H1 (cell line): Measurements from ENCODE around the gene RAD9A. TPM values are rescaled to one million over a fixed set of nuclear protein-coding genes. Genes with fewer than 3 reads are reported as not detected.

Experiments used
- CTCF ChIA-PET: fragments of 300-600 bp; sonication (Branson Sonifier 250); formaldehyde crosslinking; loops from one replicate; lab custom pipeline; 2021; ENCODE audit not compliant: partially characterized antibody; lab: Charles Lee
- POLR2A ChIA-PET: fragments of 300-600 bp; sonication (Branson Sonifier 250); formaldehyde crosslinking; loops from one replicate; lab custom pipeline; 2021; ENCODE audit warnings: inconsistent platforms; ENCODE audit not compliant: partially characterized antibody; lab: Charles Lee
- DNase-seq, 2 experiments: peaks; one replicate each; pipeline versions ENCODE4 v3.0.0 to v3.0.0-alpha.2; 2010 to 2022; ENCODE audit warnings: low spot score in 2 of 2, low read depth in 1 of 2, mixed read lengths in 1 of 2
- FAIRE-seq: peaks from 2 replicates; lab custom pipeline; 2011; peaks lifted over from hg19 to GRCh38; lab: Jason Lieb, UNC
- H2AFZ ChIP-seq: 2 replicates; pipeline ENCODE4 v1.8.1; 2012; ENCODE audit warnings: low read length, inconsistent platforms
- H2AK5ac ChIP-seq: 2 replicates; pipeline ENCODE4 v1.6.1; 2013; ENCODE audit warnings: low read depth, low read length
- H2BK120ac ChIP-seq: replicated peaks from 2 replicates; pipeline ENCODE3; 2013; ENCODE audit warnings: low read depth, low read length, inconsistent platforms
- H2BK12ac ChIP-seq: 2 replicates; pipeline ENCODE4 v1.6.1; 2013; ENCODE audit warnings: low read depth, low read length
- H2BK15ac ChIP-seq: 2 replicates; pipeline ENCODE4 v1.6.1; 2013; ENCODE audit warnings: low read length
- H2BK20ac ChIP-seq: 2 replicates; pipeline ENCODE4 v1.6.1; 2013; ENCODE audit warnings: low read length
- H2BK5ac ChIP-seq: 2 replicates; pipeline ENCODE4 v1.6.1; 2013; ENCODE audit warnings: low read depth, low read length
- H3K14ac ChIP-seq: 2 replicates; pipeline ENCODE4 v1.6.1; 2013; ENCODE audit warnings: inconsistent platforms; ENCODE audit not compliant: insufficient read length
- H3K18ac ChIP-seq: 2 replicates; pipeline ENCODE4 v1.6.1; 2013; ENCODE audit warnings: low read length; ENCODE audit errors: extremely low read depth
- H3K23ac ChIP-seq: 2 replicates; pipeline ENCODE4 v1.6.1; 2013; ENCODE audit warnings: inconsistent platforms; ENCODE audit not compliant: insufficient read length
- H3K23me2 ChIP-seq: 2 replicates; pipeline ENCODE4 v1.6.1; 2013; ENCODE audit warnings: low read depth, low read length
- H3K27ac ChIP-seq: 2 replicates; pipeline ENCODE4 v1.6.1; 2011; ENCODE audit warnings: low read depth, low read length, inconsistent platforms
- H3K27me3 ChIP-seq, 4 experiments: replicated peaks in 1 of 4; 1 replicate in 1 of 4; 2 replicates in 3 of 4; pipeline versions ENCODE4 v1.6.1 to v1.8.1; 2011 to 2013; ENCODE audit warnings: low read length in 3 of 4, mild to moderate bottlenecking in 3 of 4, inconsistent platforms in 2 of 4, mixed read lengths in 2 of 4, moderate library complexity in 1 of 4; ENCODE audit not compliant: control insufficient read depth in 3 of 4, insufficient read depth in 3 of 4; ENCODE audit errors: extremely low read depth in 1 of 4
- H3K36me3 ChIP-seq, 4 experiments: 2 replicates each; pipeline versions ENCODE4 v1.6.1 to v1.8.1; 2011 to 2013; ENCODE audit warnings: mild to moderate bottlenecking in 4 of 4, low read length in 3 of 4, moderate library complexity in 2 of 4, control low read depth in 1 of 4, inconsistent platforms in 1 of 4; ENCODE audit not compliant: insufficient read depth in 4 of 4, control insufficient read depth in 2 of 4
- H3K4ac ChIP-seq: replicated peaks from 2 replicates; pipeline ENCODE3; 2013; ENCODE audit warnings: low read length, low read depth, mixed read lengths, inconsistent platforms; ENCODE audit not compliant: insufficient read length
- H3K4me1 ChIP-seq, 4 experiments: replicated peaks in 1 of 4; 1 replicate in 1 of 4; 2 replicates in 3 of 4; pipeline versions ENCODE4 v1.6.1 to v1.8.1; 2011 to 2013; ENCODE audit warnings: low read length in 3 of 4, inconsistent platforms in 2 of 4, mixed read lengths in 1 of 4; ENCODE audit not compliant: insufficient read depth in 4 of 4, control insufficient read depth in 3 of 4
- H3K4me2 ChIP-seq, 2 experiments: 2 replicates each; pipeline versions ENCODE4 v1.6.1 to v1.8.1; 2011 to 2013; ENCODE audit warnings: low read depth in 2 of 2, low read length in 2 of 2, control low read depth in 1 of 2, inconsistent platforms in 1 of 2, mild to moderate bottlenecking in 1 of 2; ENCODE audit not compliant: insufficient read depth in 1 of 2
- H3K4me3 ChIP-seq, 4 experiments: fragments of 200-600, 300-600 bp in 1 of 4; sonication (generic), shearing (Covaris generic), sonication (Bioruptor Twin) in 1 of 4; 2 replicates each; pipeline versions ENCODE4 v1.5.1 to v1.8.1; 2011 to 2016; ENCODE audit warnings: low read length in 4 of 4, low read depth in 3 of 4, control low read depth in 2 of 4, inconsistent platforms in 2 of 4, mild to moderate bottlenecking in 2 of 4, mixed read lengths in 1 of 4, moderate library complexity in 1 of 4; ENCODE audit not compliant: insufficient read depth in 2 of 4; ENCODE audit errors: extremely low read depth in 1 of 4
- H3K56ac ChIP-seq: replicated peaks from 2 replicates; pipeline ENCODE3; 2013; ENCODE audit warnings: low read depth, mild to moderate bottlenecking, mixed read lengths, low read length, inconsistent platforms; ENCODE audit not compliant: insufficient read length
- H3K79me1 ChIP-seq: 2 replicates; pipeline ENCODE4 v1.6.1; 2013; ENCODE audit warnings: low read depth, low read length, control low read depth
- H3K79me2 ChIP-seq, 2 experiments: 2 replicates each; pipeline versions ENCODE4 v1.6.1 to v1.8.1; 2012 to 2013; ENCODE audit warnings: low read length in 2 of 2, mild to moderate bottlenecking in 2 of 2, inconsistent platforms in 1 of 2; ENCODE audit not compliant: insufficient read depth in 2 of 2, control insufficient read depth in 1 of 2
- H3K9ac ChIP-seq, 4 experiments: replicated peaks in 1 of 4; 1 replicate in 1 of 4; 2 replicates in 3 of 4; pipeline versions ENCODE4 v1.6.1 to v1.8.1; 2011 to 2013; ENCODE audit warnings: low read depth in 3 of 4, low read length in 3 of 4, control low read depth in 2 of 4, mild to moderate bottlenecking in 2 of 4, moderate library complexity in 2 of 4, inconsistent platforms in 1 of 4; ENCODE audit errors: extremely low read depth in 1 of 4
- H3K9me3 ChIP-seq, 2 experiments: 2 replicates each; pipeline versions ENCODE4 v1.6.1 to v1.8.1; 2012 to 2013; ENCODE audit warnings: mild to moderate bottlenecking in 2 of 2, moderate library complexity in 2 of 2, control low read depth in 1 of 2, inconsistent platforms in 1 of 2, low read depth in 1 of 2, low read length in 1 of 2, mixed read lengths in 1 of 2; ENCODE audit not compliant: insufficient read depth in 2 of 2
- H4K20me1 ChIP-seq, 2 experiments: replicated peaks in 1 of 2; 2 replicates each; pipeline versions ENCODE3 to v1.8.1; 2011 to 2013; ENCODE audit warnings: inconsistent platforms in 2 of 2, low read length in 2 of 2, mild to moderate bottlenecking in 1 of 2; ENCODE audit not compliant: insufficient read depth in 2 of 2, control insufficient read depth in 1 of 2
- H4K5ac ChIP-seq: 2 replicates; pipeline ENCODE4 v1.6.1; 2013; ENCODE audit warnings: low read length, low read depth, mixed read lengths, inconsistent platforms; ENCODE audit not compliant: insufficient read length
- H4K8ac ChIP-seq: 2 replicates; pipeline ENCODE4 v1.8.0; 2013; ENCODE audit warnings: mild to moderate bottlenecking, moderate library complexity, low read length, inconsistent platforms; ENCODE audit not compliant: insufficient read depth; ENCODE audit errors: extremely low read depth
- H4K91ac ChIP-seq: replicated peaks from 2 replicates; pipeline ENCODE3; 2013; ENCODE audit warnings: low read length, mixed read lengths, inconsistent platforms; ENCODE audit not compliant: insufficient read length
- SUZ12 ChIP-seq: fragments of 200-600 bp; sonication (generic); IDR thresholded peaks from 2 replicates; pipeline ENCODE4 v1.6.1; 2012; ENCODE audit warnings: mild to moderate bottlenecking, inconsistent platforms, low read length, moderate library complexity, mixed read lengths
- WGBS, 2 experiments: shearing (Covaris generic) in 1 of 2; methylation state at CpG; one replicate each; pipeline versions ENCODE4 v1.1.6 to v1.1.7; 2013 to 2015; ENCODE audit warnings: low lambda C conversion rate in 2 of 2, mixed read lengths in 2 of 2, inconsistent platforms in 1 of 2, low coverage in 1 of 2, missing lambda C conversion rate in 1 of 2; ENCODE audit not compliant: insufficient replicate concordance in 2 of 2, insufficient coverage in 1 of 2, insufficient read length in 1 of 2; ENCODE audit errors: extremely low coverage in 1 of 2, missing lambda C conversion rate in 1 of 2; 5-methylcytosine and 5-hydroxymethylcytosine counted together
- polyA plus RNA-seq, 7 experiments: library from polyadenylated mRNA; depleted of rRNA in 3 of 7; stranded (reverse) in 5 of 7; unstranded in 2 of 7; fragments of >200 nt in 5 of 7; fragments of 200-250 nt in 2 of 7; gene quantifications; 1 replicate in 5 of 7; 2 replicates in 1 of 7; 4 replicates in 1 of 7; pipeline versions ENCODE4 v1.2.1 to v1.2.3, GENCODE V29; 2011 to 2013; ENCODE audit warnings: missing spikeins in 2 of 7, mixed read lengths in 2 of 7
- total RNA-seq: library from RNA; stranded (reverse); fragmentation: NEBNext Ultra II Directional; extraction: Animal tissue kit (Norgen Biotek cat#: 25700); gene quantifications from 2 replicates; pipeline ENCODE4 v1.2.1, GENCODE V29; 2021

RAD9A gene
- total and polyA plus RNA-seq, 2 of the 8 experiments (the other 6 are each of a cell fraction or from before 2014, with no cell fraction given): 22.2 to 25.5 TPM

DNA sequence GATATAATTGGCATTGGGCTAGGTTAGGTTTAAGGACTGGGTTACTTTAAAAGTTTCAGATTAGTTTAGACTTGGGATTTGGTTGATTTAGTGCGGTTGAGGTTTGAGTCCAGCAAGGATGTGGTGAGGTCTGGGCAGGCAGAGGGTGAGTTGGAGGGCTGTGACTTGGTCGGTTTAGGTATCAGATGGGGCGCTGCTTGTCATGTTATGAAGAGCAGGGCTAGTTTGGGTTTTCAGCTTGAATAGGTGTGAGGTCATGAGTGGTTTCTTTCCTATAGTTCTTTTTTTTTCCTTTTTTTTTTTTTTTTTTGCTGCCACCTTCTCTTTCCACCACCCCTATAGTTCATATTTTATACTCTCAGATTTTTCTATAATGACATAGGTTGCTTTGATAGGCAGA is 23.2 kb upstream of the RAD9A start:
- no peak overlapping the region for H2BK15ac ChIP-seq
- no peak overlapping the region for H3K14ac ChIP-seq
- H3K79me2 ChIP-seq: no peaks in the 10 kb centered on the region
- H3K79me1 ChIP-seq: no peaks in the 10 kb centered on the region
- peaks cover 9% of the 10 kb centered on the region; the same call in 1 of the 2 replicates for H3K23me2 ChIP-seq
- 84% methylated on average over 3 of the region's 3 CpGs; no CpG with 5 or more reads in 1 of the 2 experiments for WGBS, 2 experiments
- no peak overlapping the region for H4K8ac ChIP-seq
- H4K5ac ChIP-seq: no peak overlapping the region
- peaks cover 0 to 33% (median 26%) of the 10 kb centered on the region in 4 experiments; a peak in 6 of 7 replicates for H3K27me3 ChIP-seq
- H3K23ac ChIP-seq: no peak overlapping the region
- no peaks in the 10 kb centered on the region for H3K36me3 ChIP-seq
- H3K4me1 ChIP-seq: peaks cover 0 to 26% (median 20%) of the 10 kb centered on the region in 4 experiments; a peak in 6 of 7 replicates
- no peak overlapping the region for H2BK5ac ChIP-seq
- FAIRE-seq (no peak), DNase-seq (no peak)
- H2AK5ac ChIP-seq: no peak overlapping the region
- H3K9me3 ChIP-seq: no peaks in the 10 kb centered on the region
- no peak for TF ChIP-seq SUZ12
- H3K4ac ChIP-seq: no peak overlapping the region
- H2BK12ac ChIP-seq: 0 out of 2 replicates have a peak overlapping the region, but pooled peaks have one; percentile 2
- no peak overlapping the region for H2BK20ac ChIP-seq
- H2AFZ ChIP-seq: no peak overlapping the region
- H3K18ac ChIP-seq: no peak overlapping the region
- H3K27ac ChIP-seq: no peak overlapping the region
- H3K4me2 ChIP-seq: no peak overlapping the region
- H2BK120ac ChIP-seq: no peak overlapping the region
- H4K20me1 ChIP-seq: peaks cover 0 to 3% of the 10 kb centered on the region in 2 experiments
- no peak overlapping the region for H3K4me3 ChIP-seq
- POLR2A ChIA-PET: interaction anchor here (1.0 to 1.4 kb wide), 2 partner anchors 9 to 28 kb away, joined by 3 to 4 read pairs; no protein-coding TSS in a partner anchor
- CTCF ChIA-PET: interaction anchor here (2.7 to 34.8 kb wide), 4 partner anchors 10 to 20 kb away, joined by 10 to 1305 read pairs (median 112); partner anchors contain the start of genes POLD4 and RAD9A
- H3K9ac ChIP-seq: no peak overlapping the region
- H3K56ac ChIP-seq: no peak overlapping the region
- no peak overlapping the region for H4K91ac ChIP-seq
